Measurements from ENCODE around the gene MFSD6. TPM values are rescaled to one million over a fixed set of nuclear protein-coding genes. Genes with fewer than 3 reads are reported as not detected.

Gene MFSD6
- polyA plus RNA-seq, 1 of the 3 experiments (the other 2 are of a cell fraction) = 15.1 TPM

GRCh38 chr2:190360965-190361364 is 47.2 kb upstream of the MFSD6 start:
- Histone ChIP-seq H3K27ac (ENCODE audit: low read depth in 2 of 2, low read length in 1 of 2) (no peak overlapping the region), H3K4me3 (ENCODE audit: low read depth in 2 of 2, low read length in 1 of 2) (no peak overlapping the region), H3K36me3 (replicated peaks in 1 of 2; ENCODE audit: control insufficient read depth in 1 of 2, insufficient read depth in 2 of 2, low read length in 1 of 2) (no peaks in the 10 kb centered on the region), H3K9me3 (no peaks in the 10 kb centered on the region), H3K9ac (no peak overlapping the region), H3K9me2 (no peaks in the 10 kb centered on the region), H3K27me3 (ENCODE audit: insufficient read depth) (no peaks in the 10 kb centered on the region), H4K20me1 (ENCODE audit: insufficient read depth) (no peaks in the 10 kb centered on the region), H3K4me2 (no peak overlapping the region), H3F3A (replicated peaks; ENCODE audit: insufficient read depth) (no peaks in the 10 kb centered on the region), H3K79me2 (ENCODE audit: insufficient read depth) (no peaks in the 10 kb centered on the region), H2AFZ (ENCODE audit: low read depth) (no peak overlapping the region; the same call in 1 of the 2 replicates), H3K4me1 (ENCODE audit: control insufficient read depth in 1 of 2, insufficient read depth in 2 of 2, low read depth in 1 of 2, low read length in 1 of 2) (peaks cover 0 to 13% of the 10 kb centered on the region in 2 experiments; a peak in 2 of 4 replicates)
- WGBS (ENCODE audit: low lambda C conversion rate) = 97% methylated on average over 3 of the region's 3 CpGs
- ChIA-PET CTCF (interaction anchor here (0.8 kb wide), 1 partner anchor 86 kb away, joined by 3 read pairs; no protein-coding TSS in a partner anchor), POLR2A (interaction anchor here (0.5 kb wide), 1 partner anchor 1990 kb away, joined by 3 read pairs; no protein-coding TSS in a partner anchor)
- TF ChIP-seq NFIC (IDR thresholded peaks at IDR 0.05; ENCODE audit: borderline replicate concordance) = no peak
- no peak for TF ChIP-seq GATA2 (CRISPR knock-in tag; IDR thresholded peaks at IDR 0.05)
- TF ChIP-seq YY1 (IDR thresholded peaks at IDR 0.05; ENCODE audit: low read depth) = no peak
- no peak for TF ChIP-seq MAX (IDR thresholded peaks at IDR 0.05; ENCODE audit: low read depth)
- TF ChIP-seq TCF12 (IDR thresholded peaks at IDR 0.05) = no peak
- no peak for TF ChIP-seq SMC3 (IDR thresholded peaks at IDR 0.05; ENCODE audit: low read depth, low read length)
- TF ChIP-seq TAF1 (IDR thresholded peaks at IDR 0.05; ENCODE audit: borderline replicate concordance, low read depth, low read length) = no peak
- TF ChIP-seq, protein P1, sequence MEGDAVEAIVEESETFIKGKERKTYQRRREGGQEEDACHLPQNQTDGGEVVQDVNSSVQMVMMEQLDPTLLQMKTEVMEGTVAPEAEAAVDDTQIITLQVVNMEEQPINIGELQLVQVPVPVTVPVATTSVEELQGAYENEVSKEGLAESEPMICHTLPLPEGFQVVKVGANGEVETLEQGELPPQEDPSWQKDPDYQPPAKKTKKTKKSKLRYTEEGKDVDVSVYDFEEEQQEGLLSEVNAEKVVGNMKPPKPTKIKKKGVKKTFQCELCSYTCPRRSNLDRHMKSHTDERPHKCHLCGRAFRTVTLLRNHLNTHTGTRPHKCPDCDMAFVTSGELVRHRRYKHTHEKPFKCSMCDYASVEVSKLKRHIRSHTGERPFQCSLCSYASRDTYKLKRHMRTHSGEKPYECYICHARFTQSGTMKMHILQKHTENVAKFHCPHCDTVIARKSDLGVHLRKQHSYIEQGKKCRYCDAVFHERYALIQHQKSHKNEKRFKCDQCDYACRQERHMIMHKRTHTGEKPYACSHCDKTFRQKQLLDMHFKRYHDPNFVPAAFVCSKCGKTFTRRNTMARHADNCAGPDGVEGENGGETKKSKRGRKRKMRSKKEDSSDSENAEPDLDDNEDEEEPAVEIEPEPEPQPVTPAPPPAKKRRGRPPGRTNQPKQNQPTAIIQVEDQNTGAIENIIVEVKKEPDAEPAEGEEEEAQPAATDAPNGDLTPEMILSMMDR (IDR thresholded peaks at IDR 0.05) = no peak
- TF ChIP-seq, protein P2, sequence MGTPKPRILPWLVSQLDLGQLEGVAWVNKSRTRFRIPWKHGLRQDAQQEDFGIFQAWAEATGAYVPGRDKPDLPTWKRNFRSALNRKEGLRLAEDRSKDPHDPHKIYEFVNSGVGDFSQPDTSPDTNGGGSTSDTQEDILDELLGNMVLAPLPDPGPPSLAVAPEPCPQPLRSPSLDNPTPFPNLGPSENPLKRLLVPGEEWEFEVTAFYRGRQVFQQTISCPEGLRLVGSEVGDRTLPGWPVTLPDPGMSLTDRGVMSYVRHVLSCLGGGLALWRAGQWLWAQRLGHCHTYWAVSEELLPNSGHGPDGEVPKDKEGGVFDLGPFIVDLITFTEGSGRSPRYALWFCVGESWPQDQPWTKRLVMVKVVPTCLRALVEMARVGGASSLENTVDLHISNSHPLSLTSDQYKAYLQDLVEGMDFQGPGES (IDR thresholded peaks at IDR 0.05; ENCODE audit: low read depth, low read length) = no peak
- TF ChIP-seq TEAD4 (IDR thresholded peaks at IDR 0.05; ENCODE audit: borderline replicate concordance, insufficient read depth) = no peak
- TF ChIP-seq USF1 (IDR thresholded peaks at IDR 0.05; ENCODE audit: borderline replicate concordance, low read depth) = no peak
- no peak for TF ChIP-seq SIN3A (IDR thresholded peaks at IDR 0.05; ENCODE audit: borderline replicate concordance, low read depth, low read length)
- no peak for TF ChIP-seq RAD21 (IDR thresholded peaks at IDR 0.05; ENCODE audit: low read length)
- TF ChIP-seq RFX5 (IDR thresholded peaks at IDR 0.05; ENCODE audit: low read length) = no peak
- no peak for TF ChIP-seq POLR2AphosphoS5 (IDR thresholded peaks at IDR 0.05; ENCODE audit: low read depth, low read length)
- no peak for TF ChIP-seq GABPA (IDR thresholded peaks at IDR 0.05; ENCODE audit: low read depth)
- no peak for TF ChIP-seq FOSL2 (IDR thresholded peaks at IDR 0.05; ENCODE audit: borderline replicate concordance, low read depth)
- TF ChIP-seq CHD2 (IDR thresholded peaks at IDR 0.05; ENCODE audit: low read length, partially characterized antibody) = no peak
- no peak for TF ChIP-seq ELF1 (IDR thresholded peaks at IDR 0.05)
- no peak for TF ChIP-seq FOXJ3 (CRISPR knock-in tag; IDR thresholded peaks at IDR 0.05)
- no peak for DNase-seq
